ENCODE data around the gene HEATR1.
A peak's percentile ranks its signal among the peaks of the same experiment; 100 is the strongest.
"Not testable (repeated sequence)": the region's sequence is repeated elsewhere in the genome, so short reads cannot be mapped to it uniquely, and the experiment has no call there.

The HEATR1 gene

GRCh38 chr1:236615399-236616148, 11.3 kb upstream of the HEATR1 start:
- TF ChIP-seq CTCF (IDR thresholded peaks at IDR 0.05; ENCODE audit: insufficient read depth, low read depth, low read length, missing control alignments) = no peak
- DNase-seq (ENCODE audit: low read depth) = no peak
- no peak overlapping the region for H3K4me3 ChIP-seq (ENCODE audit: low read length)

- no peak for DNase-seq (ENCODE audit: low read depth)
- TF ChIP-seq CTCF (IDR thresholded peaks at IDR 0.05; ENCODE audit: insufficient read depth, low read depth, low read length, missing control alignments) = no peak
- H3K4me3 ChIP-seq (ENCODE audit: low read length) = no peak overlapping the region
These were observed 8.0 kb upstream of the HEATR1 start for GRCh38 chr1:236612349-236612748.

DNA sequence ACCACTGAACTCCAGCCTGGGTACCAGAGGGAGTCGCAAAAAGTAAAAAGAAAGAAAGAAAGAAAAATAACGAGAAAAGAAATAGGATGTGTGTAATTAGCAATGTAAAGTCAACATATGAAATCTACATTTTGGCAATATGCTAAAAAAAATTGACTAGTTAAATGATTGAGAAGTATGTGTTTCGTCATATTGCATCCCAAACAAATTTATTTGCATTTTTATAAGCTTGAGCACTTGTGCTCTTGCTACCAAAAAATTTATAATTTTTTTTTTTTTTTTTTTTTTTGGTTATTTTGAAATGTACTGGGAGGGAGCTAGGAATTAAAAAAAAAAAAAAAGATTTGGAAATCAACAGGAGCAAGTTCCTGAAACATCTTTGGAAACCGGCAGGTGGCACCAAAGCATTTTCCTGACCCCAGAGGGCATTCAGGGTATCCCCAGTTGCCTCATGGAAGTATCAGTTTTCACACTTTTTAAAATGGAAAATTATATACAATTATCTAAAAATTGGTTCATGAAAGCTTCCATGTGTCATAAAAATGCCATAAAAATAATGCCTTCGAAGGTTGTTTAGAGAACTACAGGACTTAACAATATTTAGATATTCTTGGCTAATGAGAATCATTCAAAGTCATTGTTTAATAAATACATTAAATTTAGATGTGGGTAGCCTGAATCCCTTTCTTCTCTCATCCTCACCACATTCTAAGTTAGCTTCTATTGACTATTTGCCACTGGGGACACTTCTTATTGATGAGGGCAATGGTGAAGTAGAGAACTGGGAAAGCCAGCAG, 4.8 kb upstream of the HEATR1 start:
- peak; percentile 72 for TF ChIP-seq CTCF (IDR thresholded peaks at IDR 0.05; ENCODE audit: insufficient read depth, low read depth, low read length, missing control alignments)
- DNase-seq (ENCODE audit: low read depth) = peak; percentile 72
- H3K4me3 ChIP-seq (ENCODE audit: low read length) = no peak overlapping the region

DNA sequence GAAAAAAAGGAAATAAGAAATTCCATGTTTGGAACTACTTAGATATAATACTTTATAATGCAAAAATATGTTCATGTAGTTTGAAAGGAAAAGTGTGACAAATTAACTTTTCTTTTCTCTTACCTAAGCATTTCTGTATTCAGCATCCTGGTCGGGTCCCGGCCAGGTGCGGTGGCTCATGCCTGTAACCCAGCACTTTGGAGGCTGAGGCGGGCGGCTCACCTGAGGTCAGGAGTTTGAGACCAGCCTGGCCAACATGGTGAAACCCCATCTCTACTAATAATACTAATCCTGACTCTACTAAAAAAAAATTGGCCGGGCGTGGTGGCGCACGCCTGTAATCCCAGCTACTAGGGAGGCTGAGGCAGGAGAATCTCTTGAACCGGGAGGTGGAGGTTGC, 3.3 kb upstream of the HEATR1 start:
- H3K4me3 ChIP-seq (ENCODE audit: low read length); DNase-seq (ENCODE audit: low read depth): not testable (repeated sequence)

DNA sequence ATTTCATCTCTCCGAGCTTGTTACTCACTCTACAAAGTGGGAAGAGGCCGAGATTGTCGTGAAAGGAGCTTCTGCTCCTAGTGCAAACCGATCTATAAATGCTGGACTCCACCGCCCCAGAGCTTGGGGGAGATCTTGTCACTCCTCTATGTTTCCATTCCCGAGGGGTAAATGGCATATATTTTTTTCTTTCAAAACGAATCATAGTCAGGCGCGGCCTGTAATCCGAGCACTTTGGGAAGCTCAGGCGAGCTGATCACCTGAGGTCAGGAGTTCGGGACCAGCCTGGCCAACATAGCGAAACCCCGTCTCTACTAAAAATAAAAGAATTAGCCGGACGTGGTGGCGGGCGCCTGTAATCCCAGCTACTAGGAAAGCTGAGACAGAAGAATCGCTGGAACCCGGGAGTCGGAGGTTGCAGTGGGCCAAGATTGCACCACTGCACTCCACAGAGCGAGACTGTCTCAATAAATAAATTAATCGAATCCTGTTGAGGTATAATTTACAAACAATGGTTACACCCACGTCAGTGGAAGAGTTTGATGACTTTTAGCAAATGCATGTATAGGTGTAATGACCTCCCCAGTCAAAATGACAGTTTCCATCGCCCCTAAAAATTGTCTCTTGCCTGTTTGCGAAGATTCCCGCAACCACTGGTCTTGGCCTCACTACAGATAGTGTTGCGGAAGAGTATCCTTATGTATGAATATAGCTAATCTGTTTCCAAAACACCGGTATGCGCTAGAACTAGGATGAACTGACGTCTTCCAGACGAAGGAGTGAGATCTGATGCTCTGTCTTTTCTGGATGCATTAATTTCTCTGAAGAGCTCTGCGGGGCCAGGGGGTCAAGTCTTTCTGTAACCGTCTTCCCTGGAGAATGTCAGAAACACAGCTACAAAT, 840 bp upstream of the HEATR1 start:
- no peak for TF ChIP-seq CTCF (IDR thresholded peaks at IDR 0.05; ENCODE audit: insufficient read depth, low read depth, low read length, missing control alignments)
- no peak for DNase-seq (ENCODE audit: low read depth)
- H3K4me3 ChIP-seq (ENCODE audit: low read length) = peak overlapping the region; percentile 97

GRCh38 chr1:236602171-236602570, 2.1 kb downstream of the HEATR1 start:
- no peak for DNase-seq (ENCODE audit: low read depth)
- no peak for TF ChIP-seq CTCF (IDR thresholded peaks at IDR 0.05; ENCODE audit: insufficient read depth, low read depth, low read length, missing control alignments)
- no peak overlapping the region for H3K4me3 ChIP-seq (ENCODE audit: low read length)

Data from epithelial cell of esophagus (primary cell).